Mesodermal cell (in vitro differentiated cells): Measurements from ENCODE around the gene CACNA1E.

Source experiments
- H3K27ac ChIP-seq: 2 replicates; pipeline ENCODE4 v1.7.0; 2013; ENCODE audit warnings: mild to moderate bottlenecking, low read depth, low read length, moderate library complexity; ENCODE audit not compliant: severe bottlenecking
- H3K36me3 ChIP-seq: 2 replicates; pipeline ENCODE4 v1.7.1; 2013; ENCODE audit warnings: mild to moderate bottlenecking, low read length, moderate library complexity; ENCODE audit not compliant: control insufficient read depth, insufficient read depth
- H3K4me1 ChIP-seq: one replicate; pipeline ENCODE4 v1.7.1; 2013; ENCODE audit warnings: mild to moderate bottlenecking, low read length; ENCODE audit not compliant: insufficient read depth, control insufficient read depth, poor library complexity, severe bottlenecking
- H3K4me3 ChIP-seq: 2 replicates; pipeline ENCODE4 v1.7.0; 2013; ENCODE audit warnings: low read length, control low read depth, mild to moderate bottlenecking; ENCODE audit not compliant: insufficient read depth, poor library complexity, severe bottlenecking; ENCODE audit errors: extremely low read depth
- H3K9me3 ChIP-seq: 2 replicates; pipeline ENCODE4 v1.7.1; 2013; ENCODE audit warnings: mild to moderate bottlenecking, low read length, moderate library complexity; ENCODE audit not compliant: control insufficient read depth
- WGBS, 2 experiments: methylation state at CpG; one replicate each; pipeline ENCODE4 v1.1.5; 2013; ENCODE audit warnings: missing lambda C conversion rate in 2 of 2; ENCODE audit not compliant: insufficient coverage in 2 of 2; 5-methylcytosine and 5-hydroxymethylcytosine counted together

CACNA1E gene

DNA sequence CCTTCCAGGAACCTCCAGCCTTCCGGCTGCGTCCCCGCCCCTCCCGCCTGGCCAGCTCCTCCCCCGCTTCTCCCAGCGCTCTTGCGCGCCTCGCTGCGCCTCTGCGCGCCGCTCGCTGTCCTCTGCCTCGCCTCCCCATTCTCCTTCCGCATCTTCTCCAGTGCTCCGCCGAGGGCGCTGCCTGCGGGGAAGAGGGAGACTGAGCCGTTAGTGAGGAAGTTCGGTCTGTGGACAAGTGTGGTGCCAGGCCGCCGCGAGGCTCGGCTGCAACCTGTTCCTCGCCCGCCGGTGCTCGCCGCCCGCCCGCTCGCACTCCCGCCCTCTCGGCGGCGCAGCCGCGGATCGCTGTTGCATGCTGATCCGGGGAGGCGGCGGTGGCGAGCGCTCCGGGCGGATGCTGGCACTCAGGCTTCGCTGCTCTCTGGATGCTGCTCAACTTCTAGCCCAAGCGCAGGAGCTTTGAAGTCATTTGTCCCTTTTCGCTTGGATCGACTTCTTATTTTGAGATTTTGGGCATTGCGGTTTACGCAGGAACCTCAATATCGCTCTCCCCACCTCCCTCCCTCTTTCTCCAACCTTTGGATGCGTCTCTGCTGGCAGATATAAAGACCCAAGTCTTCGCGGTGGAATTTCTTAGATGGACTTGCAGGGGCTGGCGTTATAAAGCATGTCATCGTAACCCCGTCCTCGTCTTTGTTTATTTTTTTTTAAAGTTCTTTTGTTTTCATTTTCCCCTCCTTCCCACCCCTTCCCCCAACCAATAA is 614 bp upstream of the CACNA1E start:
- H3K4me3 ChIP-seq, result peak overlapping the region; percentile 24
- H3K27ac ChIP-seq, result no peak overlapping the region
- peaks cover 5% of the 10 kb centered on the region for H3K4me1 ChIP-seq
- H3K9me3 ChIP-seq, result no peaks in the 10 kb centered on the region
- 1 to 2% methylated on average over 46 to 47 of the region's 62 CpGs for WGBS, 2 experiments
- H3K36me3 ChIP-seq, result no peaks in the 10 kb centered on the region

DNA sequence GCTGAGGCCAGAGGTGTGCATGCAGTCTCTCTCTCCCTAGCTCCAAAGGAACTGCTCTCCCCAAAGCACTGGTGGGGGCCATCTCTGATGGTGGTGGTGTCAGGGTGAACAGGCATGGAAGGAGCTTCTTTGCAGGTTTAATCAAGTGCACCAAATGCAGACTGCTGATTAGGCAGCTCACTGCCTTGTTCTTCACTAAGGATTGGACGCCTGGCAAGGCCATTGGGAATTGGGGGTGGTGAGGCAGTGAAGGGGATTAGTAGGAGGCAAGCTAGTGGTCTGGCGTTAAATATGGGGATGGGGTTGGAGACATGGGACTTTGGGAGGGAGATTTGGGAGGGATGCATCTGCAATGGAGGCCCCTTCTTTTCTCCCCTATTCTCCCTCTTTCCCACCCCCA is 1.5 kb downstream of the CACNA1E start:
- no peak overlapping the region for H3K27ac ChIP-seq
- H3K36me3 ChIP-seq, result no peaks in the 10 kb centered on the region
- peaks cover 5% of the 10 kb centered on the region for H3K4me1 ChIP-seq
- H3K9me3 ChIP-seq, result no peaks in the 10 kb centered on the region
- 86% methylated on average over 1 of the region's 2 CpGs for WGBS, 2 experiments
- no peak overlapping the region for H3K4me3 ChIP-seq

DNA sequence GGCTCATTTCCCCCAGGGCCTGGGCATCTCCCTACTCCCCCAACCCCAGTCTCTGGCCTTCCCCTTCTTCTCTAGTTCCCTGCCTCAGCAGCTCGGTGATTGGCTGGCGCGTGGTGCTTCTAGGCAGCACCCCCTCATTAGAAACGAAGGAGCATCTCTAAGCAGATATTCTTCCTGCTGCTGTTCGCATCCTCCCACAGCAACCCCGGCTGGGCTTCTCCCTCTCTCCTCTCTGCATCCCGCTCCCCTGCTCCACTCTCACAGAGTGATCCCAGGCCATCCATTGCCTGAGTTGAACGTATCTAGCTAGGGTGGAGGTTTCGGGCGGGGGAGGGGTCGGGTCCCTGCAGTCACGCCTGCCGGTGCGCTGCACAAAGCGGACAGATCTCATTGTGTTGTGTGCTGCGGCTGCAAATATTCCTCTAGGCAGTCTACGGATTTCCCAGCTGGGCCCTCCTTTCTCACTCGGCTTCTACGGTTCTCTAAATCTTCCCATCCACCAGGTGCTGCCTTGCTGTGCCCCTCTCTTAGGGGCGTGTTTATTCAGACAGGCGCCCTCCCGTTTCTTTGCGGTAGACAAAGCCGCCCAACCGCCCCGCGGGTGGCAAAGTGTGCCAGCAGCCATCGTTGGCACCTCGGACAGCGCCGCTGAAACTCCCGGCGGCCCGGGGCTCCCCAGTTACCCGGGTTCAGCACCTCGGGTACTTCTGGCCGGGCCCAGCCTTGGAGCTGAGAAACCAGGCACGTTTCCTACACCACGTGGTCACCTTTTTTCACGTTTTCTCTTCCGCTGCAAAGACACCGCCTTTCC is 2.2 kb downstream of the CACNA1E start:
- no peaks in the 10 kb centered on the region for H3K36me3 ChIP-seq
- peaks cover 5% of the 10 kb centered on the region for H3K4me1 ChIP-seq
- no peak overlapping the region for H3K27ac ChIP-seq
- H3K9me3 ChIP-seq, result no peaks in the 10 kb centered on the region
- 3 to 10% methylated on average over 29 to 36 of the region's 42 CpGs for WGBS, 2 experiments
- peak overlapping the region; percentile 2 for H3K4me3 ChIP-seq

DNA sequence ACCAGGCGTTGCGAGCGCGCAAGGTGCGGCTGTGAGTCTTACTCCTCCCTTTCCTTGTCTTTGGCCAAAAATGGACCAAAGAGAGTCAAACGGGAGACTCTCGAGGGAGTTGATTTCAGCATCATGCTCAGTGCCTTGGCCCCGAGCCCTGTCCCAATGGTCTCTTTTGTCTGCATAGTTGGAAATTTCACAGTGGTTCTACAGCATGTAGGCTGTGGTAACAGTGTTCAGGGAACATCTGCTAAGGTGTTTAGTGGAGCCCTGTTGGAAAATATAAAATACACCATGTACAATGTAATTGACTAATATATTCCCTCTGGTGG is 2.7 kb downstream of the CACNA1E start:
- H3K36me3 ChIP-seq, result no peaks in the 10 kb centered on the region
- 12 to 26% methylated on average over 7 of the region's 8 CpGs for WGBS, 2 experiments
- H3K4me1 ChIP-seq, result peaks cover 5% of the 10 kb centered on the region
- H3K9me3 ChIP-seq, result no peaks in the 10 kb centered on the region
- peak overlapping the region; percentile 2 for H3K4me3 ChIP-seq
- no peak overlapping the region for H3K27ac ChIP-seq

DNA sequence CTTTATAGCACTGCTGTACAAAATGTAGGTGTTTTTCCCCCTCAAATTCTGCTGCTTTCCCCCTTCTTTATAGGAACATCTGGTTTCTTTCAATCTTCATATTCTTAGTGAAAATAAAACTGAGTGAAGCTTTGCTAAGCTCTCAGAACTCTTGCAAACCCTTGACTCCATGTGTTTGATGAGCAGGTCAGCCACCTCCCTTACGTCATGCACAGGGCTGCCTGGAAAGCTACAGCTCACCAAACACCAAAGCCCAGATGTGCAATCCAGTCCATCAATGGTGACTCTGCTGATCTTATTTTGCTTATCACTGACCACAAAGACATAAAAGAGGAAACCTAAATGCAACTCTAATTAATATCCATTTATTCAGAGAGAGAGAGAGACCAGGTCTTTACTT is 5.5 kb downstream of the CACNA1E start:
- no peaks in the 10 kb centered on the region for H3K36me3 ChIP-seq
- H3K27ac ChIP-seq, result no peak overlapping the region
- no peaks in the 10 kb centered on the region for H3K4me1 ChIP-seq
- 92 to 100% methylated on average over 1 of the region's 1 CpG for WGBS, 2 experiments
- no peak overlapping the region for H3K4me3 ChIP-seq
- H3K9me3 ChIP-seq, result no peaks in the 10 kb centered on the region

DNA sequence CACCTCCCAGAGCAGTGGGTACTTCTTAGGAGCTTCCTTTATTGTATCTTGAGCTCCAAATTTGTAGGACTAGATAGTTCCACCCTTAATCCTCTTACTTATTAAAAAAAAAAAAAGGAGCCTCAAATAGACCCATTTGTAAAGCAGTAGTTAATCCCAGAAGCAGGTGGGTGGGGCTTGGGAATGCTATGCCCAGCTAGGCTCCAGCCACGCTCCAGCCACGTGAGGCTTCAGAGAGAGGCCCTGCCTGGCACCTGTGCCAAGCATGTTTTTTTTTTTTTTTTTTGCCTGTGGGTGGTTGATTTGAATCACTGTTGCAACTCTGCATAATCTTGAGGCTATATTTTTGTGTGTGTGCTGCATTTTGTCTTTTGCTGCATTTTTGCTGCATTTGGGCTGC is 7.0 kb downstream of the CACNA1E start:
- H3K4me1 ChIP-seq, result no peaks in the 10 kb centered on the region
- WGBS, 2 experiments, result 100% methylated on average over 2 of the region's 2 CpGs; no CpG with 5 or more reads in 1 of the 2 experiments
- no peaks in the 10 kb centered on the region for H3K9me3 ChIP-seq
- H3K27ac ChIP-seq, result no peak overlapping the region
- no peak overlapping the region for H3K4me3 ChIP-seq
- H3K36me3 ChIP-seq, result no peaks in the 10 kb centered on the region

DNA sequence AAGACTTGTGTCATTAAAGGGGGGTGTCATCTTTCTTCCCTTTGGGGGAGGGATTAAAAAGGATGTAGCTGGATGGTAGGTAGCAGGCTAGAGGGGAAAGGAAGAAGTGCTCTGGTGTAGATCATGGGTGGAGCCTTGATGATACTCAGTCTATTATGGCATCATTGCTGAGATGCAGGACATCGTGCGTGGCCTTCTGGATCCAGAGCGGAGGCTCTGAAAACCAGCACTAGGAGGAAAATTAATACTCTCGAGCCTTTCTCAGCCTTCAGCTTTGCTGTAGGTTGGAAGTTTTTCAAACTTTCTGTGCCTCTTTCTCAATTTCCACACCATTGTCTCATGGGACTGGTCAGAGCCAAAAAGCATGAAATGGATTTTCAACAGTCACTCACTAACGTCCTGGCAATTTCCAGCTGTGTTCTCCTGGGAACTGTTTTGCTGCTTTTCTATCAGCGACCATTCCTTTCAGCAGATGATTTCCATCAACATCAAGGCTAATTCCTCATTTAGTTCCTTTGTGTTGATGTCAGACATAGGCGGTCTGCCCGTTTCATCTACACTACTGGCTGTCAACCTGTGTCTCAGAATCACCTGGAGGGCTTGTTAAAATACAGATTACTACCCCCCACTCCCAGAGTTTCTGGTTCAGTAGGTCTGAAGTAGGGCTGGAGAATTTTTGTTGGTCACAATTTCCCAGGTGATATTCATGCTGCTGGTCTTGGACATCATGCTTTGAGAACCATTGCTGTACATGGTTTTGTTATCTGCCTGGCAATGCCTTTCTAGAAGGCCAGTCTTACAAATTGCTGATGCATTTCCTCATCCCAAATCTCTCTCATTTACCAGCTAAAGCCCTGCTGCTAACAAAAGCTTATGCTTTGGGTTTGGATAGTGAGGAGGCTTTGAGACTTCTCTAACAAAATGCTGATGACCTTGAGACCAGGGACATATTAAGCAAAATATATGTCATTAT is 7.7 kb downstream of the CACNA1E start:
- H3K36me3 ChIP-seq, result no peaks in the 10 kb centered on the region
- H3K27ac ChIP-seq, result no peak overlapping the region
- H3K4me1 ChIP-seq, result peaks cover under 1% of the 10 kb centered on the region
- no peak overlapping the region for H3K4me3 ChIP-seq
- 69 to 79% methylated on average over 6 to 7 of the region's 8 CpGs for WGBS, 2 experiments
- H3K9me3 ChIP-seq, result no peaks in the 10 kb centered on the region

DNA sequence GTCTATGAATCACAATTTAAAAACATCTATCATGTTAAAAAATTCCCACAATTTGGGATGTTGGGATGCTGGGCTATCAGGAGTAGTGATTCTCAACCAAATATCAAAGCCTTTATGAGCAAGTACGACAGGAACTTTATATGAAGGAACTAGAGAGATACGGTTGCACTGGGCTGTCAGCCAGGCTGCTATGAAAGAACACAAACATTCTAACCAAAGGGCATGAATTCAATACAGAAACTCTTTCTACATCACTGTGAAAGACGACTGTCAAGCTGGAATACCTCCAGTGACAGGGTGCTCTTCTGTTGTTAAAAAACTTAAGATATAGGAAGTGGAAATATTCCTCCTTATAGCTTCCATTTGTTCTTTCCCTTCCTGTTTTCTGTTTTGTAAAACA is 9.8 kb downstream of the CACNA1E start:
- WGBS, 2 experiments, result no CpG with 5 or more reads among the region's 3 CpGs
- H3K9me3 ChIP-seq, result no peaks in the 10 kb centered on the region
- no peaks in the 10 kb centered on the region for H3K36me3 ChIP-seq
- H3K4me1 ChIP-seq, result peaks cover 6% of the 10 kb centered on the region
- no peak overlapping the region for H3K4me3 ChIP-seq
- no peak overlapping the region for H3K27ac ChIP-seq

DNA sequence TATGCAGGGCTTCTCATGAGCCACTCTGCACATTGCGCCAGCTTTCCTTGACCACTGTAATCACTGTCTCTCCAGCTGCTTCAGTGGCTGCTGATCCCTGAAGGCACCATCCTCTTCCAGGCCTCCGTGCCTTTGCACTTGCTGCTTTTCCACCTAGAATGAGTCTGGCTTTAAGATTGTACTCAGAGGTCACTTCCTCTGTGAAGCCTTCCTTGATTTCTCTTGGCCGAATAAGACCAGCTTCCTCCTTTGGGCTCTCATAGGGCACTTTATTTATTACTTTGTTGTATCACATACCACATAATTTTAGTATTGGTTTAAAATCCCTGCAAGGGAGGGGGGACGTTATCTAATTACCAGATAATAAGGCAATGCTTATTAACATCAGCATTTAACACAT is 10.6 kb downstream of the CACNA1E start:
- WGBS, 2 experiments, result 94 to 100% methylated on average over 2 of the region's 4 CpGs
- Histone ChIP-seq H3K4me3 (no peak overlapping the region), H3K27ac (no peak overlapping the region), H3K9me3 (no peaks in the 10 kb centered on the region), H3K36me3 (no peaks in the 10 kb centered on the region), H3K4me1 (peaks cover 6% of the 10 kb centered on the region)

DNA sequence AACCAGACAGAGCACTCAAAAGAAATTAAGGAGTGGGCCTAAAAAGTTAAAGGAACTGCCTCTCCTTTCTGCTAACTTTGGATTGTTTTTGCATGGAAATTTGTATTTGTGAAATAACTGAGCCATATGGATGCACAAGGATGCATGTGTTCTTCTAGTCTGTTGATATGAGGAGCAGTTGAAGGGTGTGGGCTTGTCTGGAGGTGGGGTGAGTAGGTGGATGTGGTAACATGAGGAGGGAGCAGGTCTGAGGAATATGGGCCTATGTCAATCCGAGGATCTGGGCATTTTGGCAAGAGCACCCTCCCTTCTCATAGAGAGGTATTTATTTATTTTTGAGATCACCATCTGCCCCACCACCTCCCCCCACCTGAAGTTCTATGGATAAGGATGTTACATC is 13.4 kb downstream of the CACNA1E start:
- Histone ChIP-seq H3K4me3 (no peak overlapping the region), H3K9me3 (no peaks in the 10 kb centered on the region), H3K27ac (no peak overlapping the region), H3K4me1 (peaks cover 6% of the 10 kb centered on the region), H3K36me3 (no peaks in the 10 kb centered on the region)
- WGBS, 2 experiments, result no CpG with 5 or more reads among the region's 1 CpG
